B cell (primary cell): ENCODE data around the gene NDN. TPM values are rescaled to one million over a fixed set of nuclear protein-coding genes. Genes with fewer than 3 reads are reported as not detected.

ENCODE experiments used
- ATAC-seq: fragments of 200-7000 bp; cut with Tn5 transposase; one replicate; pipeline ENCODE4 v1.10.0; 2021; ENCODE audit warnings: low read depth, mild to moderate bottlenecking, moderate number of reproducible peaks, moderate library complexity
- CTCF ChIA-PET: fragments of 350-600 bp; sonication (Branson Sonifier 250); formaldehyde crosslinking; loops from one replicate; lab custom pipeline; 2021; ENCODE audit warnings: antibody characterized with exemption, inconsistent platforms; lab: Charles Lee
- POLR2A ChIA-PET: fragments of 350-600 bp; sonication (Branson Sonifier 250); formaldehyde crosslinking; loops from one replicate; lab custom pipeline; 2021; ENCODE audit warnings: antibody characterized with exemption; lab: Charles Lee
- DNase-seq: peaks from one replicate; pipeline ENCODE4 v3.0.0; 2013
- H2AFZ ChIP-seq: 2 replicates; pipeline ENCODE4 v1.6.1; 2012; ENCODE audit warnings: mild to moderate bottlenecking, low read depth, low read length; ENCODE audit not compliant: insufficient read depth, poor library complexity, severe bottlenecking
- H3K27ac ChIP-seq, 2 donors: 1 replicate in 1 of 2; 2 replicates in 1 of 2; pipeline ENCODE4 v1.5.1; 2012 to 2013; ENCODE audit warnings: low read length in 2 of 2, mild to moderate bottlenecking in 2 of 2, moderate library complexity in 1 of 2
- H3K27me3 ChIP-seq, 4 experiments: fragments of 200-600 bp in 1 of 4; sonication (generic) in 1 of 4; replicated peaks in 1 of 4; 1 replicate in 2 of 4; 2 replicates in 2 of 4; pipeline versions ENCODE4 v1.6.1 to v1.7.0; 2013 to 2016; ENCODE audit warnings: low read length in 3 of 4, mild to moderate bottlenecking in 2 of 4, mixed read lengths in 1 of 4, moderate library complexity in 1 of 4; ENCODE audit not compliant: insufficient read depth in 4 of 4, control insufficient read depth in 3 of 4; ENCODE audit errors: control extremely low read depth in 1 of 4
- H3K36me3 ChIP-seq, 2 experiments: replicated peaks in 1 of 2; 1 replicate in 1 of 2; 2 replicates in 1 of 2; pipeline versions ENCODE4 v1.6.1 to v1.7.1; 2013; ENCODE audit warnings: low read length in 1 of 2; ENCODE audit not compliant: insufficient read depth in 2 of 2, control insufficient read depth in 1 of 2; ENCODE audit errors: control extremely low read depth in 1 of 2, extremely low read depth in 1 of 2
- H3K4me1 ChIP-seq, 2 donors: fragments of 200-600 bp in 1 of 2; sonication (generic) in 1 of 2; 1 replicate in 1 of 2; 2 replicates in 1 of 2; pipeline versions ENCODE4 v1.5.1 to v1.6.1; 2013 to 2017; ENCODE audit warnings: low read length in 2 of 2; ENCODE audit not compliant: control insufficient read depth in 2 of 2, insufficient read depth in 2 of 2
- H3K4me2 ChIP-seq: replicated peaks from 2 replicates; pipeline ENCODE3; 2012; ENCODE audit warnings: mild to moderate bottlenecking, low read depth, low read length; ENCODE audit not compliant: poor library complexity, severe bottlenecking
- H3K4me3 ChIP-seq, 5 experiments: fragments of 200-600 bp in 1 of 5; sonication (generic) in 1 of 5; 1 replicate in 3 of 5; 2 replicates in 2 of 5; pipeline versions ENCODE4 v1.5.1 to v1.7.0; 2011 to 2016; ENCODE audit warnings: low read length in 4 of 5, mild to moderate bottlenecking in 4 of 5, low read depth in 2 of 5, control low read depth in 1 of 5, moderate library complexity in 1 of 5; ENCODE audit not compliant: insufficient read depth in 1 of 5; ENCODE audit errors: control extremely low read depth in 1 of 5, extremely low read depth in 1 of 5
- H3K79me2 ChIP-seq: fragments of 200-600 bp; sonication (generic); one replicate; pipeline ENCODE4 v1.6.0; 2016; ENCODE audit warnings: low read length; ENCODE audit not compliant: control insufficient read depth, insufficient read depth
- H3K9ac ChIP-seq: fragments of 200-600 bp; sonication (generic); 2 replicates; pipeline ENCODE4 v1.6.1; 2017; ENCODE audit warnings: mild to moderate bottlenecking, low read length, moderate library complexity
- H3K9me3 ChIP-seq, 3 donors: one replicate each; pipeline versions ENCODE4 v1.6.1 to v1.7.1; 2013; ENCODE audit warnings: low read length in 2 of 3; ENCODE audit not compliant: control insufficient read depth in 2 of 3, insufficient read depth in 1 of 3; ENCODE audit errors: control extremely low read depth in 1 of 3
- H4K20me1 ChIP-seq: 2 replicates; pipeline ENCODE4 v1.6.0; 2012; ENCODE audit warnings: mild to moderate bottlenecking, low read length; ENCODE audit not compliant: insufficient read depth, control insufficient read depth, poor library complexity, severe bottlenecking
- H3K27ac Mint-ChIP-seq: one replicate; pipeline ENCODE4 v1.8.0; 2021; ENCODE audit warnings: mixed read lengths
- H3K27me3 Mint-ChIP-seq: one replicate; pipeline ENCODE4 v1.8.0; 2021; ENCODE audit warnings: mixed read lengths
- H3K4me1 Mint-ChIP-seq: one replicate; pipeline ENCODE4 v1.8.0; 2021; ENCODE audit warnings: mixed read lengths
- H3K4me3 Mint-ChIP-seq: one replicate; pipeline ENCODE4 v1.8.0; 2021; ENCODE audit warnings: mixed read lengths
- H3K9me3 Mint-ChIP-seq: one replicate; pipeline ENCODE4 v1.8.0; 2022; ENCODE audit warnings: mixed read lengths; ENCODE audit not compliant: insufficient read depth
- CTCF ChIP-seq: fragments of 200-600 bp; IDR thresholded peaks from one replicate; pipeline ENCODE4 v1.8.0; 2022; ENCODE audit warnings: antibody characterized with exemption, mild to moderate bottlenecking
- EZH2 ChIP-seq: IDR thresholded peaks from 2 replicates; pipeline ENCODE4 v1.6.1; 2012; ENCODE audit warnings: borderline replicate concordance, low read depth, mild to moderate bottlenecking, moderate library complexity, low read length; ENCODE audit not compliant: insufficient read depth, poor library complexity, severe bottlenecking
- WGBS: methylation state at CpG from one replicate; pipeline ENCODE4 v1.1.5; 2013; ENCODE audit warnings: missing lambda C conversion rate; ENCODE audit not compliant: insufficient coverage; 5-methylcytosine and 5-hydroxymethylcytosine counted together
- intact Hi-C: fragments of 100-400 bp; cut with micrococcal nuclease; formaldehyde crosslinking; loops from one replicate; pipeline ENCODE4 v1.10.0; 2022
- polyA plus RNA-seq: library from polyadenylated mRNA; depleted of rRNA; stranded (reverse); fragments of >200 nt; gene quantifications from 2 replicates; pipeline ENCODE4 v1.2.3, GENCODE V29; 2012
- total RNA-seq, 2 donors: library from RNA; stranded (reverse); fragments of 120-200 nt in 1 of 2; gene quantifications; 1 replicate in 1 of 2; 2 replicates in 1 of 2; pipeline versions ENCODE4 v1.2.3 to v1.2.4, GENCODE V29; 2013 to 2022

The NDN gene
- total and polyA plus RNA-seq, 2 donors (not counting 1 experiment from before 2014, with no cell fraction given), result not detected

- Mint-ChIP-seq H3K27ac (no peak within 1 kb of the TSS), H3K27me3 (peaks cover 3% of the 10 kb centered on the region), H3K4me3 (no peak within 1 kb of the TSS), H3K9me3 (no peaks in the 10 kb centered on the region), H3K4me1 (no peaks in the 10 kb centered on the region)
- Histone ChIP-seq H3K4me2 (no peak within 1 kb of the TSS), H3K36me3 (no peaks in the 10 kb centered on the region), H3K27ac (no peak within 1 kb of the TSS), H3K79me2 (no peaks in the 10 kb centered on the region), H3K4me1 (no peaks in the 10 kb centered on the region), H3K4me3 (no peak within 1 kb of the TSS), H2AFZ (no peak within 1 kb of the TSS), H3K9ac (no peak within 1 kb of the TSS), H3K9me3 (peaks cover 0 to 9% (median 0%) of the 10 kb centered on the region in 3 donors), H3K27me3 (peaks cover 0 to 3% (median 0%) of the 10 kb centered on the region in 4 experiments), H4K20me1 (no peaks in the 10 kb centered on the region)
- DNase-seq (no peak), ATAC-seq (no peak)
- ChIA-PET POLR2A (no interaction called here), CTCF (no interaction called here)
- intact Hi-C loops, result no loop called here
- TF ChIP-seq CTCF (no peak), EZH2 (no peak)
- 55% methylated on average over 32 of the region's 37 CpGs for WGBS
Observed at GRCh38 chr15:23647421-23648370, 39.4 kb downstream of the NDN start, which contains the start of gene MAGEL2. Gene MAGEL2, minus strand, starts transcription at chr15:23647867. Its CDS starts 125 bp downstream, at chr15:23647742.

- no peaks in the 10 kb centered on the region for H3K4me1 Mint-ChIP-seq
- no peak overlapping the region for H3K27ac Mint-ChIP-seq
- Histone ChIP-seq H3K9me3 (peaks cover 0 to 9% (median 0%) of the 10 kb centered on the region in 3 donors), H3K4me3 (no peak overlapping the region), H3K36me3 (no peaks in the 10 kb centered on the region), H3K4me1 (no peaks in the 10 kb centered on the region), H2AFZ (no peak overlapping the region), H3K27me3 (peaks cover 0 to 3% (median 0%) of the 10 kb centered on the region in 4 experiments), H3K4me2 (no peak overlapping the region), H3K27ac (no peak overlapping the region), H3K9ac (no peak overlapping the region), H4K20me1 (no peaks in the 10 kb centered on the region), H3K79me2 (no peaks in the 10 kb centered on the region)
- intact Hi-C loops, result no loop called here
- no peak overlapping the region for H3K4me3 Mint-ChIP-seq
- ChIA-PET CTCF (no interaction called here), POLR2A (no interaction called here)
- TF ChIP-seq CTCF, result no peak
- no peak for TF ChIP-seq EZH2
- ATAC-seq (no peak), DNase-seq (no peak)
- H3K9me3 Mint-ChIP-seq, result no peaks in the 10 kb centered on the region
- H3K27me3 Mint-ChIP-seq, result peaks cover 5% of the 10 kb centered on the region
- 96% methylated on average over 17 of the region's 17 CpGs for WGBS
Observed at GRCh38 chr15:23647001-23647295, 40.2 kb downstream of the NDN start.
